ENCODE data around the gene GPRIN3. TPM values are rescaled to one million over a fixed set of nuclear protein-coding genes. Genes with fewer than 3 reads are reported as not detected.

The GPRIN3 gene
- total RNA-seq, 4 donors from 2014 or later = 2.4 to 4.3 (median 2.7) TPM

- no peak overlapping the region for H3K27ac ChIP-seq
- no peak for ATAC-seq
- TF ChIP-seq CTCF (IDR thresholded peaks at IDR 0.05) (no peak), EP300 (IDR thresholded peaks at IDR 0.05) (no peak), POLR2AphosphoS5 (IDR thresholded peaks at IDR 0.05) (no peak), POLR2A (IDR thresholded peaks at IDR 0.05) (no peak)
Observed at GRCh38 chr4:89303814-89304388, 3.7 kb downstream of the GPRIN3 start.

DNA sequence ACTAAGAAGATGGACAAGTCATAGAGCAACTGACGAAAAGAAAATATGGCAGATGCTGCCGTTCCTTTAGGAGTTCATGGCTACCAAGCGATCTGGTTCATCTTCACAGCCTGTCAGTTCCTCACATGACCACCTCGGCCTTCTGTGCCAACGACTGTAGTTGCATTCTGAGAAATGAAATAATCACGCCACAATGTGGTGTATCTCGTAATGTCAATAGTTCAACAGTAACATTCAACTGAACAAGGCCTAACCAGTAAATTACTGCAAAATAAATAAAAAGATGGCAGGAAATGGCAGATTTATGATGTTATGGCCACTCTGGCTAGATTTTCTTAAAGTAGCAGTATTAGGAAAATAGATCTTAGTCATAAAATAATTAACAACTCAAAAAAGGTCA lies 4.4 kb downstream of the GPRIN3 start:
- no peaks in the 10 kb centered on the region for H3K36me3 ChIP-seq
- 90 to 91% methylated on average over 7 of the region's 7 CpGs for WGBS, 2 donors (ENCODE audit: low coverage in 1 of 2)
- no peak for ATAC-seq
- no peaks in the 10 kb centered on the region for H3K27me3 ChIP-seq
- H3K9me3 ChIP-seq = no peaks in the 10 kb centered on the region
- H3K4me3 ChIP-seq = no peak overlapping the region
- no peak for TF ChIP-seq POLR2A (IDR thresholded peaks at IDR 0.05)
- TF ChIP-seq POLR2AphosphoS5 (IDR thresholded peaks at IDR 0.05) = no peak
- no peak for TF ChIP-seq EP300 (IDR thresholded peaks at IDR 0.05)
- TF ChIP-seq CTCF (IDR thresholded peaks at IDR 0.05) = no peak
- no peak overlapping the region for H3K27ac ChIP-seq
- peaks cover 0 to 16% (median 0%) of the 10 kb centered on the region in 3 donors for H3K4me1 ChIP-seq

More at GRCh38 chr4:89303814-89304388, 3.7 kb downstream of the GPRIN3 start:
- 73 to 80% methylated on average over 3 of the region's 3 CpGs for WGBS, 2 donors (ENCODE audit: low coverage in 1 of 2)
- Histone ChIP-seq H3K9me3 (no peaks in the 10 kb centered on the region), H3K4me1 (peaks cover 0 to 17% (median 0%) of the 10 kb centered on the region in 3 donors), H3K4me3 (no peak overlapping the region), H3K27me3 (no peaks in the 10 kb centered on the region), H3K36me3 (no peaks in the 10 kb centered on the region)

DNA sequence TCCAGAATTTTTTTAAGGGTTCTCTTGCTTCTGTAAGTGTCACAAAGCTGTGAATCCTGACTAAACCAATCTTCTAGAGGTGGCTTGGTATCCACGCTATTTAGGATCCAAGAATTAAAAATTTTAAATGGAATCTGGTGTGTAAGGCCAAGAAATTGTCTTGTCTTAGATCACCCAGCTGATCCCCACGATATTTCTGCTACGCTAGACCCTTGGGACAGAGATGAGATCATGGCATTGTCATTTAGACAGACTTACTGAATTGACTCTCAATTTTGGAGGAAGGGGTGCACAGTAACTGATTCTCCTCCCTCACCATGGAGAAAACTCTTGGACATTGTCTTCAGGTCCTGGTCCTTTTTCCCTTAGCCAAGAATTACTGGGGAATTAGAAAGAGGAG lies 5.7 kb downstream of the GPRIN3 start:
- WGBS, 2 donors (ENCODE audit: low coverage in 1 of 2) = 67 to 81% methylated on average over 3 of the region's 3 CpGs
- Histone ChIP-seq H3K4me1 (peaks cover 0 to 15% (median 0%) of the 10 kb centered on the region in 3 donors), H3K27me3 (no peaks in the 10 kb centered on the region), H3K36me3 (no peaks in the 10 kb centered on the region), H3K27ac (peak overlapping the region in 1 of 4 donors; percentile 22), H3K9me3 (no peaks in the 10 kb centered on the region), H3K4me3 (no peak overlapping the region)
- TF ChIP-seq POLR2A (IDR thresholded peaks at IDR 0.05) (no peak), CTCF (IDR thresholded peaks at IDR 0.05) (no peak), EP300 (IDR thresholded peaks at IDR 0.05) (no peak)
- ATAC-seq = no peak

- Histone ChIP-seq H3K4me3 (no peak overlapping the region), H3K9me3 (no peaks in the 10 kb centered on the region), H3K27me3 (no peaks in the 10 kb centered on the region), H3K27ac (no peak overlapping the region), H3K4me1 (peaks cover 0 to 12% (median 0%) of the 10 kb centered on the region in 3 donors), H3K36me3 (no peaks in the 10 kb centered on the region)
- WGBS, 2 donors (ENCODE audit: low coverage in 1 of 2) = 94 to 100% methylated on average over 1 of the region's 1 CpG
- TF ChIP-seq POLR2AphosphoS5 (IDR thresholded peaks at IDR 0.05) (no peak), EP300 (IDR thresholded peaks at IDR 0.05) (no peak), POLR2A (IDR thresholded peaks at IDR 0.05) (no peak), CTCF (IDR thresholded peaks at IDR 0.05) (no peak)
- no peak for ATAC-seq
Observed at GRCh38 chr4:89301003-89301402, 6.6 kb downstream of the GPRIN3 start.

DNA sequence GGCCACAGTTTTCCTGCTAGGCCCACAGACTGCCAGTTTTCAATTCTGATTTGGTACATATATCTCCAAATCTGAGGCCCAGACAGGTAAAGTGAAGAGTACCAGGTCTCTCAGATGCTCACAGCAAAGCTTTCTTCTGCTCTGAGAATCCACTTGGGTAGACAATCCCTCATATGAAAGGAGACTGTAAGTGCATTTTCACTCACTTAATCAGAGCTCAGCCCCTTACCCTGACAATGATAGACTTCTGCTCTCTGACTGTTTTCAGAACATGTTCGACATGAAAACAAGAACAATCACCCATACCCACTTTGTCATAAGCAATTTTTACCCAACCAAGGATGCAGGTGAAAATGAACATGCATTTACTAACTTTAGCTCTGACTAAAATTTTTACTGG lies 7.1 kb downstream of the GPRIN3 start:
- 83 to 94% methylated on average over 1 of the region's 1 CpG for WGBS, 2 donors (ENCODE audit: low coverage in 1 of 2)
- no peak overlapping the region for H3K27ac ChIP-seq
- H3K9me3 ChIP-seq = no peaks in the 10 kb centered on the region
- H3K36me3 ChIP-seq = no peaks in the 10 kb centered on the region
- peaks cover 0 to 12% (median 0%) of the 10 kb centered on the region in 3 donors for H3K4me1 ChIP-seq
- TF ChIP-seq CTCF (IDR thresholded peaks at IDR 0.05) = no peak
- TF ChIP-seq POLR2AphosphoS5 (IDR thresholded peaks at IDR 0.05) = no peak
- no peak for TF ChIP-seq EP300 (IDR thresholded peaks at IDR 0.05)
- TF ChIP-seq POLR2A (IDR thresholded peaks at IDR 0.05) = no peak
- no peak overlapping the region for H3K4me3 ChIP-seq
- H3K27me3 ChIP-seq = no peaks in the 10 kb centered on the region
- ATAC-seq = no peak
